K562 (cell line): Measurements from ENCODE around the gene RNF212B. TPM values are rescaled to one million over a fixed set of nuclear protein-coding genes. Genes with fewer than 3 reads are reported as not detected.
"Not testable (repeated sequence)": the region's sequence is repeated elsewhere in the genome, so short reads cannot be mapped to it uniquely, and the experiment has no call there.

Experiments used
- ATAC-seq: fragments of 200-7000 bp; cut with Tn5 transposase; 3 replicates; pipeline ENCODE4 v1.9.1; 2020; ENCODE audit warnings: moderate library complexity
- BruUV-seq: library from RNA; stranded (reverse); fragments of 400-500 nt; replicated peaks from 2 replicates; lab custom pipeline; 2021; lab: Mats Ljungman, UMichigan
- CTCF ChIA-PET: fragments of 300-600 bp; formaldehyde crosslinking; extraction: SDS; loops from one replicate; lab custom pipeline; 2021; ENCODE audit warnings: low intra/inter-chr PET ratio; lab: Yijun Ruan, JAX
- POLR2A ChIA-PET: fragments of 300-600, 350-650 bp; sonication (Branson Sonifier 250); formaldehyde crosslinking; extraction: SDS; loops from one replicate; lab custom pipeline; 2021; ENCODE audit warnings: antibody characterized with exemption, inconsistent platforms; lab: Yijun Ruan, JAX
- DNase-seq, 4 experiments: peaks; one replicate each; pipeline versions ENCODE4 v3.0.0 to v3.0.0-alpha.2; 2011 to 2018; ENCODE audit warnings: low spot score in 3 of 4, mixed read lengths in 3 of 4; ENCODE audit errors: extremely low read depth in 1 of 4
- FAIRE-seq: peaks from 2 replicates; lab custom pipeline; 2011; peaks lifted over from hg19 to GRCh38; lab: Jason Lieb, UNC
- H2AFZ ChIP-seq: 2 replicates; pipeline ENCODE4 v1.6.0; 2011; ENCODE audit warnings: low read depth, low read length, control low read depth, inconsistent platforms
- H3K27ac ChIP-seq: fragments of 200-600 bp; 3 replicates; pipeline ENCODE4 v1.8.0; 2011; ENCODE audit warnings: low read depth, mild to moderate bottlenecking, control low read depth, inconsistent platforms, low read length, moderate library complexity, mixed read lengths; ENCODE audit errors: extremely low read depth
- H3K27me3 ChIP-seq, 2 experiments: fragments of 300-600 bp in 1 of 2; 2 replicates in 1 of 2; 3 replicates in 1 of 2; pipeline versions ENCODE4 v1.6.0 to v1.8.0; 2011; ENCODE audit warnings: inconsistent platforms in 2 of 2, low read length in 2 of 2, mild to moderate bottlenecking in 1 of 2, mixed read lengths in 1 of 2, moderate library complexity in 1 of 2; ENCODE audit not compliant: control insufficient read depth in 2 of 2, insufficient read depth in 2 of 2
- H3K36me3 ChIP-seq: fragments of 300-600 bp; 3 replicates; pipeline ENCODE4 v1.8.0; 2011; ENCODE audit warnings: mild to moderate bottlenecking, low read length, inconsistent platforms; ENCODE audit not compliant: control insufficient read depth, insufficient read depth
- H3K4me1 ChIP-seq, 2 experiments: fragments of 200-600 bp in 1 of 2; replicated peaks in 1 of 2; 2 replicates in 1 of 2; 3 replicates in 1 of 2; pipeline versions ENCODE4 v1.5.1 to v1.8.0; 2011; ENCODE audit warnings: inconsistent platforms in 2 of 2, low read length in 2 of 2, mild to moderate bottlenecking in 1 of 2, mixed read lengths in 1 of 2, moderate library complexity in 1 of 2; ENCODE audit not compliant: control insufficient read depth in 2 of 2, insufficient read depth in 2 of 2
- H3K4me2 ChIP-seq: 2 replicates; pipeline ENCODE4 v1.6.1; 2011; ENCODE audit warnings: low read length, control low read depth, inconsistent platforms, mixed read lengths; ENCODE audit not compliant: insufficient read depth
- H3K4me3 ChIP-seq: fragments of 200-600 bp; sonication (generic), shearing (Covaris generic); 2 replicates; pipeline ENCODE4 v1.5.1; 2016; ENCODE audit warnings: control low read depth, inconsistent platforms
- H3K79me2 ChIP-seq: fragments of 200-600 bp; 3 replicates; pipeline ENCODE4 v1.8.0; 2011; ENCODE audit warnings: low read length, inconsistent platforms; ENCODE audit not compliant: control insufficient read depth, insufficient read depth
- H3K9ac ChIP-seq, 2 experiments: 2 replicates each; pipeline versions ENCODE4 v1.6.0 to v1.6.1; 2011; ENCODE audit warnings: low read depth in 2 of 2, low read length in 2 of 2, control low read depth in 1 of 2, inconsistent platforms in 1 of 2, mild to moderate bottlenecking in 1 of 2, mixed read lengths in 1 of 2; ENCODE audit not compliant: insufficient read depth in 1 of 2
- H3K9me1 ChIP-seq: one replicate; pipeline ENCODE4 v1.6.0; 2011; ENCODE audit warnings: inconsistent platforms, mild to moderate bottlenecking, low read length, moderate library complexity; ENCODE audit not compliant: control insufficient read depth, insufficient read depth
- H3K9me3 ChIP-seq: replicated peaks from 2 replicates; pipeline ENCODE4 v1.5.1; 2011; ENCODE audit warnings: low read depth, low read length, inconsistent platforms; ENCODE audit not compliant: control insufficient read depth, insufficient read depth
- H4K20me1 ChIP-seq: replicated peaks from 2 replicates; pipeline ENCODE4 v1.6.1; 2011; ENCODE audit warnings: low read length, inconsistent platforms, mixed read lengths; ENCODE audit not compliant: control insufficient read depth, insufficient read depth
- ZNF121 ChIP-seq: sonication (generic); formaldehyde crosslinking; conservative IDR thresholded peaks from 2 replicates; pipeline ENCODE4 v1.8.0; 2022; ENCODE audit warnings: missing genetic modification reagents
- WGBS: fragments of 100-300 bp; shearing (Covaris generic); methylation state at CpG from one replicate; pipeline ENCODE4 v1.1.6; 2016; ENCODE audit warnings: low coverage, mixed read lengths; ENCODE audit not compliant: insufficient coverage; ENCODE audit errors: missing lambda C conversion rate; 5-methylcytosine and 5-hydroxymethylcytosine counted together
- in situ Hi-C: fragments of 300-500 bp; cut with MboI; formaldehyde crosslinking; loops from 4 replicates; pipeline ENCODE4 v1.15.0; 2018; ENCODE audit warnings: inconsistent platforms, mixed read lengths
- intact Hi-C: fragments of 100-400 bp; cut with micrococcal nuclease; formaldehyde crosslinking; loops from 2 replicates; pipeline ENCODE4 v1.14.2; 2022
- polyA plus RNA-seq, 8 experiments: library from polyadenylated mRNA; depleted of rRNA in 4 of 8; stranded (reverse) in 5 of 8; unstranded in 3 of 8; fragments of >200 nt; fragmentation: Nextera tagmentation in 2 of 8; fragmentation: Illumina TruSeq in 1 of 8; extraction: Ambion mirVana in 2 of 8; extraction: Trizol in 1 of 8; gene quantifications; 2 replicates each; pipeline versions ENCODE4 v1.2.1 to v1.2.3, GENCODE V29; 2011 to 2014; ENCODE audit warnings: inconsistent platforms in 1 of 8, missing spikeins in 1 of 8
- total RNA-seq, 7 experiments: library from RNA; depleted of rRNA in 6 of 7; stranded (reverse); fragments of >200 nt in 6 of 7; fragmentation: Illumina TruSeq in 2 of 7; extraction: Trizol in 2 of 7; gene quantifications; 2 replicates each; pipeline versions ENCODE4 v1.2.1 to v1.2.3, GENCODE V29; 2011 to 2021; ENCODE audit warnings: low replicate concordance in 1 of 7

Gene RNF212B
- total and polyA plus RNA-seq, 9 of the 15 experiments (the other 6 are each of a cell fraction or from before 2014, with no cell fraction given) = 0.15 to 0.43 (median 0.27) TPM; not detected in 3

GRCh38 chr14:23196487-23196886 lies 41.2 kb upstream of the RNF212B start:
- DNase-seq, H3K27me3 ChIP-seq, intact Hi-C loops, H4K20me1 ChIP-seq, H3K9me1 ChIP-seq, H3K4me3 ChIP-seq, BruUV-seq, POLR2A ChIA-PET, in situ Hi-C loops, H3K79me2 ChIP-seq, H3K9ac ChIP-seq, H3K36me3 ChIP-seq, FAIRE-seq: not testable (repeated sequence)
- WGBS = 52% methylated on average over 2 of the region's 2 CpGs
- TF ChIP-seq ZNF121 = peak; percentile 81
- TF ChIP-seq, all 486 proteins: peak for 1; not testable (repeated sequence) for 485
- ATAC-seq, H3K9me3 ChIP-seq, H3K27ac ChIP-seq, CTCF ChIA-PET, H3K4me1 ChIP-seq, H3K4me2 ChIP-seq, H2AFZ ChIP-seq: not testable (repeated sequence)

DNA sequence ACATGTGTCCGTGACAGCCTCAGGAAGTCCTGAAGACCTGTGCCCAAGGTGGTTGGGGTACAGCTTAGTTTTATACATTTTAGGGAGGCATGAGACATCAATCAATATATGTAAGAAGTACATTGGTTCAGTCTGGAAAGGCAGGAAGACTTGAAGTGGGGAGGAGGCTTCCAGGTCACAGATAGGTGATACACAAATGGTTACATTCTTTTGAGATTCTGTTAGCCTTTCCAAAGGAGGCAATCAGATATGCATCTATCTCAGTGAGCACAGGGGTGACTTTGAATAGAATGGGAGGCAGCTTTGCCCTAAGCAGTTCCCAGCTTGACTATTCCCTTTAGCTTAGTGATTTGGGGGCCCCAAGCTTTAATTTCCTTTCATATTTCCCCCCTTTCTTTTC lies 38.6 kb upstream of the RNF212B start:
- in situ Hi-C loops, H4K20me1 ChIP-seq, intact Hi-C loops, H2AFZ ChIP-seq, H3K79me2 ChIP-seq, H3K27ac ChIP-seq, H3K4me1 ChIP-seq, H3K9me3 ChIP-seq, H3K27me3 ChIP-seq, H3K36me3 ChIP-seq, DNase-seq, H3K9ac ChIP-seq, BruUV-seq, CTCF ChIA-PET, ATAC-seq, H3K4me3 ChIP-seq, H3K4me2 ChIP-seq, H3K9me1 ChIP-seq: not testable (repeated sequence)
- POLR2A ChIA-PET = interaction anchor here (0.9 kb wide), 1 partner anchor 78 kb away, joined by 3 read pairs; no protein-coding TSS in a partner anchor
- FAIRE-seq = peak; percentile 6
- WGBS = 40% methylated on average over 1 of the region's 1 CpG
